Left lung (tissue), 10 donors: Measurements from ENCODE around the gene CACNA2D3. TPM values are rescaled to one million over a fixed set of nuclear protein-coding genes. Genes with fewer than 3 reads are reported as not detected.

Experiments used
- ATAC-seq: fragments of 200-7000 bp; cut with Tn5 transposase; one replicate; pipeline ENCODE4 v1.9.1; 2020; ENCODE audit warnings: moderate library complexity
- DNase-seq, 4 donors: peaks; one replicate each; pipeline ENCODE4 v3.0.0-alpha.2; 2013 to 2020
- H3K27ac ChIP-seq, 2 donors: fragments of 200-600 bp; sonication (generic) in 1 of 2; one replicate each; pipeline versions ENCODE4 v1.5.0 to v1.8.0; 2020 to 2021
- H3K27me3 ChIP-seq, 2 donors: fragments of 200-600 bp; sonication (generic) in 1 of 2; one replicate each; pipeline versions ENCODE4 v1.5.0 to v1.8.0; 2020 to 2021
- H3K36me3 ChIP-seq, 2 donors: fragments of 200-600 bp; sonication (generic) in 1 of 2; one replicate each; pipeline versions ENCODE4 v1.5.0 to v1.8.0; 2020 to 2021
- H3K4me1 ChIP-seq, 2 donors: fragments of 200-600 bp; one replicate each; pipeline ENCODE4 v1.8.0; 2021
- H3K4me3 ChIP-seq, 2 donors: fragments of 200-600 bp; sonication (generic) in 1 of 2; one replicate each; pipeline versions ENCODE4 v1.5.0 to v1.8.0; 2020 to 2021; ENCODE audit warnings: mild to moderate bottlenecking in 1 of 2
- H3K9me3 ChIP-seq, 2 donors: fragments of 200-600 bp; sonication (generic) in 1 of 2; one replicate each; pipeline versions ENCODE4 v1.5.0 to v1.8.0; 2020 to 2021
- intact Hi-C, 2 donors: fragments of 100-400 bp; cut with DNase I; formaldehyde crosslinking; loops; one replicate each; pipeline versions ENCODE4 v1.11.2 to v1.14.2; 2022
- polyA plus RNA-seq, 6 donors: library from polyadenylated mRNA; unstranded; fragments of 120-200 nt; gene quantifications; one replicate each; pipeline ENCODE4 v1.2.1, GENCODE V29; 2013; ENCODE audit not compliant: insufficient read length in 6 of 6
- total RNA-seq, 2 donors: library from RNA; stranded (reverse); fragmentation: NEBNext Ultra II Directional; extraction: Animal tissue kit (Norgen Biotek cat#: 25700); gene quantifications; one replicate each; pipeline ENCODE4 v1.2.1, GENCODE V29; 2021
- TF ChIP-seq, protein P1 (sequence below), 2 donors: fragments of 200-600 bp; sonication (generic) in 1 of 2; IDR thresholded peaks; one replicate each; pipeline versions ENCODE4 v1.5.0 to v1.8.0; 2021; ENCODE audit warnings: antibody characterized with exemption in 2 of 2
- donor health status: DM: no; HTN: yes; CAD: no.
- donor health status: DM: no; HTN: no; CAD: no.

Gene CACNA2D3
- total and polyA plus RNA-seq, 8 donors, result 1.1 to 2.7 (median 1.5) TPM

DNA sequence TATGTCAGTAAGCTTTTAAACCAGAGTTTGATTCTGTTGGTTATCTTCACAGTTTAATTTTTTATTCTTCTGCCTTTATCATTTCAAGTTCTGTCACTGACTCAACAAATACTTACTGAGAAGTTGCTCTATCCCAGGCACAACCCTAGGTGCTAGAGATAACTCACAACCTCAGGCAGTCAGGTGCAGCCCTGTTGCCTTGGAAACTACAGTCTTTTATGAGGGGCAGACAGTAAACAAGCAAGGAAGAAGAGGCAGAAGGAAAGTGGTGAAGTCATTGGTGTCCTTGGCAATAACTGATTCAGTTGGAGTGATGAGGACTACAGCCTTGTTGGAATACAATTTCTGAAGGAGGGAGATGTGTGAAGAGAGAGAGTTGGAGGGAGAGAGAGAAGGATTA, 947.6 kb downstream of the CACNA2D3 start:
- no peaks in the 10 kb centered on the region for H3K27me3 ChIP-seq
- H3K27ac ChIP-seq, result no peak overlapping the region
- TF ChIP-seq, protein P1, sequence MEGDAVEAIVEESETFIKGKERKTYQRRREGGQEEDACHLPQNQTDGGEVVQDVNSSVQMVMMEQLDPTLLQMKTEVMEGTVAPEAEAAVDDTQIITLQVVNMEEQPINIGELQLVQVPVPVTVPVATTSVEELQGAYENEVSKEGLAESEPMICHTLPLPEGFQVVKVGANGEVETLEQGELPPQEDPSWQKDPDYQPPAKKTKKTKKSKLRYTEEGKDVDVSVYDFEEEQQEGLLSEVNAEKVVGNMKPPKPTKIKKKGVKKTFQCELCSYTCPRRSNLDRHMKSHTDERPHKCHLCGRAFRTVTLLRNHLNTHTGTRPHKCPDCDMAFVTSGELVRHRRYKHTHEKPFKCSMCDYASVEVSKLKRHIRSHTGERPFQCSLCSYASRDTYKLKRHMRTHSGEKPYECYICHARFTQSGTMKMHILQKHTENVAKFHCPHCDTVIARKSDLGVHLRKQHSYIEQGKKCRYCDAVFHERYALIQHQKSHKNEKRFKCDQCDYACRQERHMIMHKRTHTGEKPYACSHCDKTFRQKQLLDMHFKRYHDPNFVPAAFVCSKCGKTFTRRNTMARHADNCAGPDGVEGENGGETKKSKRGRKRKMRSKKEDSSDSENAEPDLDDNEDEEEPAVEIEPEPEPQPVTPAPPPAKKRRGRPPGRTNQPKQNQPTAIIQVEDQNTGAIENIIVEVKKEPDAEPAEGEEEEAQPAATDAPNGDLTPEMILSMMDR (IDR thresholded peaks at IDR 0.05), result no peak
- intact Hi-C loops, result no loop called here
- no peaks in the 10 kb centered on the region for H3K4me1 ChIP-seq
- no peak for ATAC-seq
- no peaks in the 10 kb centered on the region for H3K9me3 ChIP-seq
- no peak for DNase-seq
- no peaks in the 10 kb centered on the region for H3K36me3 ChIP-seq
- no peak overlapping the region for H3K4me3 ChIP-seq

DNA sequence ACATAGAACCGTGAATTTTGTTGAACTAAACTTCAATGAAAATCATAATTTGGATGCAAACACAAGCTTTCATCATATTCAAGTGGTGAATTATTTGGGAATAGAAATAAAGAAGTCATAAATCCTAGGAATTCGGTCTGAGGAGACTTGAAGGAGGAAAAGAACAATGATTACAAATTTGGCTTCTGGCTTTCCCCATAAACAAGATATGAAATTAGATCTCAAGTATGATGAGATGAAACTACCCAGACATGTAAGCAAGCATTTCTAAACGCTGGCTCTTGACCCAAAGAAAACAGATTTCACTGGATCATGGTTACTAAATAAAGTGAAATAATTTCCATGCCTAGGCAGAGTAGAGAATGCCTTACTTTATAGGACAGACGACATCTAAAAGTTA, 952.4 kb downstream of the CACNA2D3 start:
- DNase-seq (peak in 1 of 4 donors; percentile 16), ATAC-seq (no peak)
- no peaks in the 10 kb centered on the region for H3K4me1 ChIP-seq
- TF ChIP-seq, protein P1 (IDR thresholded peaks at IDR 0.05), result no peak
- H3K4me3 ChIP-seq, result no peak overlapping the region
- intact Hi-C loops, result no loop called here
- H3K27me3 ChIP-seq, result no peaks in the 10 kb centered on the region
- no peaks in the 10 kb centered on the region for H3K36me3 ChIP-seq
- no peaks in the 10 kb centered on the region for H3K9me3 ChIP-seq
- H3K27ac ChIP-seq, result no peak overlapping the region

DNA sequence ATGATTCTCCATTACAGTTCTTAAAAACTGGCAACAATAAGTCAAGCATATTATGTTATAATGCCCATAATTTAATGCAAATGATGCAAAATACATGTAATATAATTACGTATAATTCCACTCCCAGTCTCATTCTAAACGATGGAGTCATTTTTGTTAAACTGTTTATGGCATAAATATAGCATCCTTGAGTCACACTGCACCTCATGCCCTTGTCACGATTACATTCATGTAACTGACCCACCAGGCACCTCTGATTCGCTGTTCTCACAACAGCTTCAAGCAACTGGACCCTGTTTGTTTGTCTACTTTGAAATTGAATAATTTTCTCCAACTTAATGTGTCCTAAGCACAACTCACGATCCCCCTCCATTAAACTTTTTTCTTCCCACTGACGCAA, 953.5 kb downstream of the CACNA2D3 start:
- TF ChIP-seq, protein P1 (IDR thresholded peaks at IDR 0.05), result no peak
- no peaks in the 10 kb centered on the region for H3K4me1 ChIP-seq
- no peaks in the 10 kb centered on the region for H3K36me3 ChIP-seq
- H3K9me3 ChIP-seq, result no peaks in the 10 kb centered on the region
- intact Hi-C loops, result no loop called here
- no peak for DNase-seq
- ATAC-seq, result no peak
- H3K27ac ChIP-seq, result no peak overlapping the region
- no peaks in the 10 kb centered on the region for H3K27me3 ChIP-seq
- H3K4me3 ChIP-seq, result no peak overlapping the region

DNA sequence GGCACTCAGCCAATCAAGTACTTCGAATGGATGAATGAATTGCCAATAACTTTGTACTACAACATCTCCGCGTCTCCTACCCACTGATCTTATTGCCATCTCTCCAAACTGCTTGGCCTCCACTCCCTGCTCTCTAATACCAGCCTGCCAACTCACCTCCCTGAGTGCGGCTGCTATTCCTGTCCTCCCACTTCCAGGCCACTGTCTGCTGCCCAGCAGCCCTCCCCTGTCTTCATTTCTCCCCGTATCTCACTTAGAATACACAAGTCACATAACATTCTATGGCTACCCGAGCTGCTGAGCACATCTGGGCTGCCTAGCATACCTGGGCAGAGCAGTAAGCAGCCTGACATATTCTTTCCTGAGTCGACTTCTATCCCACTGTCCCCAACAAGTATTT, 955.4 kb downstream of the CACNA2D3 start:
- intact Hi-C loops, result no loop called here
- H3K4me3 ChIP-seq, result no peak overlapping the region
- no peaks in the 10 kb centered on the region for H3K4me1 ChIP-seq
- DNase-seq (no peak), ATAC-seq (no peak)
- TF ChIP-seq, protein P1 (IDR thresholded peaks at IDR 0.05), result no peak
- no peaks in the 10 kb centered on the region for H3K36me3 ChIP-seq
- H3K27me3 ChIP-seq, result no peaks in the 10 kb centered on the region
- no peaks in the 10 kb centered on the region for H3K9me3 ChIP-seq
- no peak overlapping the region for H3K27ac ChIP-seq

DNA sequence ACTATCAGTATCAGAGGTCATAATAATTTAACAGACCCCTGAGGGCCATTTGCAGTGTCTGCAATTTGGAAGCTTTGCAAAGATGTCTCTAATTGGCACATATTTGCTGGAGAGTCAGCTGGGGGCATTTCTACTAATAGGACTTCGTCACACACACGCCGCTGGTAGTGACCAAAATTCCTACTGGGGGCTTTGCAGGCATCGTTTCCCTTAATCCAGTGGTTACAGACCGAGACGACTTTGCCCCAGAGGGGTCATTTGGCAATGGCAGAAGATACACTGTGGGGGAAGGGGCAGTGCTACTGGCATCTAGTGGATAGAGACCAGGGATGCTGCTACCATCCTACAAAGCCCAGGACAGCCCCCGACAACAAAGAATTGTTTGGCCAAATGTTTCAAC, 956.5 kb downstream of the CACNA2D3 start:
- Histone ChIP-seq H3K4me3 (no peak overlapping the region), H3K27ac (no peak overlapping the region), H3K27me3 (no peaks in the 10 kb centered on the region), H3K36me3 (no peaks in the 10 kb centered on the region), H3K9me3 (no peaks in the 10 kb centered on the region), H3K4me1 (no peaks in the 10 kb centered on the region)
- intact Hi-C loops, result no loop called here
- no peak for ATAC-seq
- TF ChIP-seq, protein P1 (IDR thresholded peaks at IDR 0.05), result no peak
- DNase-seq, result no peak
